Nephron progenitor cell (in vitro differentiated cells): ENCODE data around the gene PTDSS2.

Experiments
- DNase-seq: peaks from one replicate; pipeline ENCODE4 v3.0.0; 2021
- H3K27ac Mint-ChIP-seq: 2 replicates; pipeline ENCODE4 v1.8.0; 2021; ENCODE audit warnings: mild to moderate bottlenecking, moderate library complexity, mixed read lengths
- H3K27me3 Mint-ChIP-seq: 2 replicates; pipeline ENCODE4 v1.8.0; 2021; ENCODE audit warnings: mild to moderate bottlenecking, low read depth, mixed read lengths; ENCODE audit not compliant: poor library complexity
- H3K36me3 Mint-ChIP-seq: 2 replicates; pipeline ENCODE4 v1.8.0; 2021; ENCODE audit warnings: low read depth, mixed read lengths
- H3K4me1 Mint-ChIP-seq: 2 replicates; pipeline ENCODE4 v1.8.0; 2021; ENCODE audit warnings: mixed read lengths
- H3K4me3 Mint-ChIP-seq: 2 replicates; pipeline ENCODE4 v1.8.0; 2021; ENCODE audit warnings: mild to moderate bottlenecking, moderate library complexity, mixed read lengths
- H3K9me3 Mint-ChIP-seq: 2 replicates; pipeline ENCODE4 v1.8.0; 2021; ENCODE audit warnings: mild to moderate bottlenecking, moderate library complexity, mixed read lengths
- TF ChIP-seq, protein P1 (sequence below): fragments of 200-600 bp; sonication (generic); IDR thresholded peaks from 2 replicates; pipeline ENCODE4 v1.5.0; 2021; ENCODE audit warnings: antibody characterized with exemption

Gene PTDSS2

GRCh38 chr11:526192-526591 is 76.1 kb downstream of the PTDSS2 start:
- Mint-ChIP-seq H3K4me3 (no peak overlapping the region), H3K27ac (no peak overlapping the region), H3K9me3 (peaks cover 20% of the 10 kb centered on the region), H3K4me1 (peaks cover 9% of the 10 kb centered on the region), H3K36me3 (peaks cover 6% of the 10 kb centered on the region), H3K27me3 (peaks cover 7% of the 10 kb centered on the region)
- DNase-seq, result no peak
- TF ChIP-seq, protein P1, sequence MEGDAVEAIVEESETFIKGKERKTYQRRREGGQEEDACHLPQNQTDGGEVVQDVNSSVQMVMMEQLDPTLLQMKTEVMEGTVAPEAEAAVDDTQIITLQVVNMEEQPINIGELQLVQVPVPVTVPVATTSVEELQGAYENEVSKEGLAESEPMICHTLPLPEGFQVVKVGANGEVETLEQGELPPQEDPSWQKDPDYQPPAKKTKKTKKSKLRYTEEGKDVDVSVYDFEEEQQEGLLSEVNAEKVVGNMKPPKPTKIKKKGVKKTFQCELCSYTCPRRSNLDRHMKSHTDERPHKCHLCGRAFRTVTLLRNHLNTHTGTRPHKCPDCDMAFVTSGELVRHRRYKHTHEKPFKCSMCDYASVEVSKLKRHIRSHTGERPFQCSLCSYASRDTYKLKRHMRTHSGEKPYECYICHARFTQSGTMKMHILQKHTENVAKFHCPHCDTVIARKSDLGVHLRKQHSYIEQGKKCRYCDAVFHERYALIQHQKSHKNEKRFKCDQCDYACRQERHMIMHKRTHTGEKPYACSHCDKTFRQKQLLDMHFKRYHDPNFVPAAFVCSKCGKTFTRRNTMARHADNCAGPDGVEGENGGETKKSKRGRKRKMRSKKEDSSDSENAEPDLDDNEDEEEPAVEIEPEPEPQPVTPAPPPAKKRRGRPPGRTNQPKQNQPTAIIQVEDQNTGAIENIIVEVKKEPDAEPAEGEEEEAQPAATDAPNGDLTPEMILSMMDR, result no peak

DNA sequence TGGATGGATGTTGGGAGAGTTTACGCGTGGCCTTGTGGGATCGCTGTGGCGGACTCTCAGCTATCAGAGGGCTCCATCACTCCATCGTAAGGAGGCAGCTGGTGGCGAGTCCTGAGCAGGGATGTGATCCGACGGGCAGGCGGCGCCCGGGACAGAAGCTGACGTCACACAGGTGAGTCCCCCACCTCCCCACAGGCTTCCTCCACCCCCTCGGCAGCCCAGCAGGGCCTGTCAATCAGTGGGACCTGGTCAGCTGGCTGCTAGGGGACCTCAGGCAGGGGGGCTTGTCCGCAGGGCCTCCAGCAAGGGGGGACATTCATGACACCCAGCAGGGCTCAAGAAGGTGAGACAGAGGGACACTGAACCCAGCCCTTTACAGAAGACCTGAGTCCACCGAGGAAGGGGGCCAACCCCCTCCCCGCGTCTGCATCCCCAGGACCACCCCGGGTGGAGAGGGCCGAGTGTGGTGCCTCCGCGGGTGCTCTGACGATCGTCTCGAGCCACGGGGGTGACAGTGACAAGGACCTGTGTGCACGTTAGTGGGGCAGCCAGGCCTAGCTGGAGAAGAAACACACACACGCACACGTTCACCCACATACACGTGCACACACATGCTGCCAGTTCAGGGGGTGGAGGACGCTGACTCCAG is 78.2 kb downstream of the PTDSS2 start:
- Mint-ChIP-seq H3K4me3 (no peak overlapping the region), H3K36me3 (peaks cover 5% of the 10 kb centered on the region), H3K9me3 (peaks cover 11% of the 10 kb centered on the region), H3K27me3 (peaks cover 4% of the 10 kb centered on the region), H3K27ac (no peak overlapping the region), H3K4me1 (peaks cover 9% of the 10 kb centered on the region)
- TF ChIP-seq, protein P1, result no peak
- no peak for DNase-seq

GRCh38 chr11:528815-529727 is 79.0 kb downstream of the PTDSS2 start:
- Mint-ChIP-seq H3K9me3 (peaks cover 6% of the 10 kb centered on the region), H3K36me3 (peaks cover 2% of the 10 kb centered on the region), H3K4me3 (no peak overlapping the region), H3K4me1 (peaks cover 9% of the 10 kb centered on the region), H3K27me3 (no peaks in the 10 kb centered on the region), H3K27ac (no peak overlapping the region)
- TF ChIP-seq, protein P1, result no peak
- DNase-seq, result no peak

DNA sequence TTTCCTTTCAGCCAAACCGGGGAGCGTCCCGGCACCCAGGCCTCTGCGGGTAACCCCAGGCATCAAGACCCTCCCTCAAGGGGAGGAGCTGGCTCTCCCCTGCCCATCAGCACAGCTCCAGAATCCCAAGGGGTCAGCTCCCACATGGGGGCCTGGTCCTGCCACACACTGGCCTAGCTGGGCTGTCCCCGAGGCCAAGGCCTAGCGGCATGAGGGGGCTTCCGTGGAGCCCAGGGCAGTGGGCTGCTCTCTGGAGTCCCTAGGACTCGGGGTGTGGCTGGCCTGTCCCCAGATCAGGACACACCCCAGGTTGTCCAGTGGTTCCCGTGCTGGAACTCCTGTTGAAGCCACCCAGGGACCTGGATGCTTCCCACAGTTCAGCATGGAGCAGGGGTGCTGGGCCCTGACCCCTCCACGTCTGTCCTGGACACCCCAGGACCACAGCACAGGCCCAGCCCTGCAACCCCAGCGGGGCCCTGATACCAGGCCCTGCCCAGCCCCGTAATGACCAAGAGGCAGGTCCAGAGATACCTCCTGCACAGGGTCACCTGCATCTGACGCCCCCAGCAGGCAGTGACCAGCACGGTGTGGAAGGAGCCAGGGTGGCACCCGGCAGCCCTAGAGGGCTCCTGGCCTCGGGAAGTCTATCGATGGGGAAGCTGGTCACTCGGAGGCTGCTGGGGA is 79.8 kb downstream of the PTDSS2 start:
- Mint-ChIP-seq H3K36me3 (no peaks in the 10 kb centered on the region), H3K4me3 (no peak overlapping the region), H3K9me3 (peaks cover 3% of the 10 kb centered on the region), H3K27ac (no peak overlapping the region), H3K27me3 (no peaks in the 10 kb centered on the region), H3K4me1 (peaks cover 9% of the 10 kb centered on the region)
- TF ChIP-seq, protein P1, result no peak
- DNase-seq, result no peak

- no peak overlapping the region for H3K4me3 Mint-ChIP-seq
- H3K27me3 Mint-ChIP-seq, result peaks cover 2% of the 10 kb centered on the region
- no peaks in the 10 kb centered on the region for H3K36me3 Mint-ChIP-seq
- peaks cover 9% of the 10 kb centered on the region for H3K4me1 Mint-ChIP-seq
- no peak overlapping the region for H3K27ac Mint-ChIP-seq
- TF ChIP-seq, protein P1, result no peak
- DNase-seq, result no peak
- peaks cover 2% of the 10 kb centered on the region for H3K9me3 Mint-ChIP-seq
Measured at GRCh38 chr11:530960-531831, 81.1 kb downstream of the PTDSS2 start.
